ENCODE results near the gene JAM2.

DNA sequence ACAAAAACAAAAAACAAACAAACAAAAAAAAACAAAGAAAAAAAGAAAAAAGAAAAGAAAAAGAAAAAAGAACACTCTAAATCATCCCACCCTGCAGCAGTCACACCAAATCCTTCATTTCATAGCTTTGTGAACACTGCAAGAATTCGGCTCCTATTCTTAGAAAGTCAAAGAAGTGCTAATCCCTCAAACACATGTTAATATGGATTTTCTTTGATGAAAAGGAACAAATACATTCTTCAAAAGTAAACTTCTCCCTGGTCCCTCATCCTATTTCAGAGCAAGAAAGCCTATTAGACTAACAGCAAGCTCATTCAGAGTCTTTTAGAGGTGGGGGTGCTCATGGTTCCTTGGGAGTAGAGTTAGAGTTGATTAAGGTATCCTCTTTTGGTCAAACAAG is 24.6 kb upstream of the JAM2 start:
- TF ChIP-seq POLR2A (IDR thresholded peaks at IDR 0.05) (no peak), POLR2AphosphoS5 (IDR thresholded peaks at IDR 0.05) (no peak)
- TF ChIP-seq, protein P1, sequence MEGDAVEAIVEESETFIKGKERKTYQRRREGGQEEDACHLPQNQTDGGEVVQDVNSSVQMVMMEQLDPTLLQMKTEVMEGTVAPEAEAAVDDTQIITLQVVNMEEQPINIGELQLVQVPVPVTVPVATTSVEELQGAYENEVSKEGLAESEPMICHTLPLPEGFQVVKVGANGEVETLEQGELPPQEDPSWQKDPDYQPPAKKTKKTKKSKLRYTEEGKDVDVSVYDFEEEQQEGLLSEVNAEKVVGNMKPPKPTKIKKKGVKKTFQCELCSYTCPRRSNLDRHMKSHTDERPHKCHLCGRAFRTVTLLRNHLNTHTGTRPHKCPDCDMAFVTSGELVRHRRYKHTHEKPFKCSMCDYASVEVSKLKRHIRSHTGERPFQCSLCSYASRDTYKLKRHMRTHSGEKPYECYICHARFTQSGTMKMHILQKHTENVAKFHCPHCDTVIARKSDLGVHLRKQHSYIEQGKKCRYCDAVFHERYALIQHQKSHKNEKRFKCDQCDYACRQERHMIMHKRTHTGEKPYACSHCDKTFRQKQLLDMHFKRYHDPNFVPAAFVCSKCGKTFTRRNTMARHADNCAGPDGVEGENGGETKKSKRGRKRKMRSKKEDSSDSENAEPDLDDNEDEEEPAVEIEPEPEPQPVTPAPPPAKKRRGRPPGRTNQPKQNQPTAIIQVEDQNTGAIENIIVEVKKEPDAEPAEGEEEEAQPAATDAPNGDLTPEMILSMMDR (IDR thresholded peaks at IDR 0.05): no peak
